Skin epidermis (tissue), 12 donors: Measurements from ENCODE around the gene OTP.

Experiments used
- H3K27ac ChIP-seq, 21 experiments: fragments of 200-600 bp; sonication (generic) in 11 of 21; one replicate each; pipeline ENCODE4 v1.5.0; 2020; ENCODE audit warnings: mild to moderate bottlenecking in 3 of 21, inconsistent platforms in 2 of 21, moderate library complexity in 2 of 21
- H3K4me3 ChIP-seq, 7 experiments: fragments of 200-600 bp; sonication (generic) in 2 of 7; one replicate each; pipeline ENCODE4 v1.5.0; 2020; ENCODE audit warnings: inconsistent platforms in 2 of 7, mild to moderate bottlenecking in 2 of 7, moderate library complexity in 1 of 7

Gene OTP

GRCh38 chr5:77641397-77641943, 3.0 kb upstream of the OTP start:
- no peak overlapping the region for H3K4me3 ChIP-seq
- H3K27ac ChIP-seq, result no peak overlapping the region

- Histone ChIP-seq H3K4me3 (no peak overlapping the region), H3K27ac (no peak overlapping the region)
Observed at GRCh38 chr5:77640589-77641396, 2.3 kb upstream of the OTP start.

- H3K4me3 ChIP-seq, result no peak overlapping the region
- H3K27ac ChIP-seq, result no peak overlapping the region
Observed at GRCh38 chr5:77638763-77639671, 504 bp upstream of the OTP start.

GRCh38 chr5:77637170-77637997, 1.1 kb downstream of the OTP start:
- no peak overlapping the region for H3K4me3 ChIP-seq
- H3K27ac ChIP-seq, result no peak overlapping the region

- H3K27ac ChIP-seq, result no peak overlapping the region
- no peak overlapping the region for H3K4me3 ChIP-seq
Observed at GRCh38 chr5:77636641-77637169, 1.8 kb downstream of the OTP start.

- H3K4me3 ChIP-seq, result no peak overlapping the region
- no peak overlapping the region for H3K27ac ChIP-seq
Observed at GRCh38 chr5:77635917-77636640, 2.4 kb downstream of the OTP start.

GRCh38 chr5:77635067-77635916, 3.2 kb downstream of the OTP start:
- no peak overlapping the region for H3K4me3 ChIP-seq
- H3K27ac ChIP-seq, result no peak overlapping the region

- Histone ChIP-seq H3K4me3 (no peak overlapping the region), H3K27ac (no peak overlapping the region)
Observed at GRCh38 chr5:77633709-77634108, 4.8 kb downstream of the OTP start.

GRCh38 chr5:77633207-77633675, 5.3 kb downstream of the OTP start:
- H3K4me3 ChIP-seq, result no peak overlapping the region

GRCh38 chr5:77632526-77633206, 5.8 kb downstream of the OTP start:
- Histone ChIP-seq H3K4me3 (no peak overlapping the region), H3K27ac (no peak overlapping the region)

More at GRCh38 chr5:77633207-77633675, 5.3 kb downstream of the OTP start:
- H3K27ac ChIP-seq, result no peak overlapping the region

- H3K27ac ChIP-seq, result no peak overlapping the region
- H3K4me3 ChIP-seq, result peak overlapping the region; percentile 23 to 49 (median 39)
Observed at GRCh38 chr5:77630114-77630680, 8.3 kb downstream of the OTP start.

- peak overlapping the region; percentile 9 to 49 (median 39) for H3K4me3 ChIP-seq
- no peak overlapping the region for H3K27ac ChIP-seq
Observed at GRCh38 chr5:77629509-77630113, 8.9 kb downstream of the OTP start.

- no peak overlapping the region for H3K27ac ChIP-seq
- no peak overlapping the region for H3K4me3 ChIP-seq
Observed at GRCh38 chr5:77628840-77629508, 9.5 kb downstream of the OTP start.

- Histone ChIP-seq H3K27ac (no peak overlapping the region), H3K4me3 (no peak overlapping the region)
Observed at GRCh38 chr5:77627869-77628674, 10.4 kb downstream of the OTP start.

- Histone ChIP-seq H3K4me3 (no peak overlapping the region), H3K27ac (no peak overlapping the region)
Observed at GRCh38 chr5:77623203-77623740, 15.2 kb downstream of the OTP start.
